ENCODE measurements around the gene SCAPER. TPM values are rescaled to one million over a fixed set of nuclear protein-coding genes. Genes with fewer than 3 reads are reported as not detected.
"Not testable (repeated sequence)": the region's sequence is repeated elsewhere in the genome, so short reads cannot be mapped to it uniquely, and the experiment has no call there.

SCAPER gene
- total RNA-seq, 2 experiments from 2014 or later, result 18.6 to 19.8 TPM

DNA sequence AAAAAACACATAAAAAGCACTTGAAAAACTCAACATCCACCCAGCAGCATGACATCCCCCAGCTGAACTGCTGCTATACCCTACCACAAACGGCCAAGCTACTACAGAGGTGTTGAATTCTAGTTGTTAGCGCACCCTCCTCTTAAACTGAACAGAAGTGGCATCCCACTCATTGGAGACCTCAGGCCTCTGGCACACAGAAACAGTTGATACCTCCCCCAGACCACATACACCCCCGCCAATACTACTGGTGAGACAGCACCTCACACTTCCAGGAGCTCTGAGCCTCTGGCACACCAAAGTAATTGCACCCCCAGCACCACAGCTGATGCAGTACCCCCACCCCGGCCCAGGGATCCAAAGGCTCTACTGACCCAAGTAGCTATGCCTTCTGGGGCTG is 190.2 kb downstream of the SCAPER start:
- ChIA-PET POLR2A (no interaction called here), CTCF (no interaction called here)

DNA sequence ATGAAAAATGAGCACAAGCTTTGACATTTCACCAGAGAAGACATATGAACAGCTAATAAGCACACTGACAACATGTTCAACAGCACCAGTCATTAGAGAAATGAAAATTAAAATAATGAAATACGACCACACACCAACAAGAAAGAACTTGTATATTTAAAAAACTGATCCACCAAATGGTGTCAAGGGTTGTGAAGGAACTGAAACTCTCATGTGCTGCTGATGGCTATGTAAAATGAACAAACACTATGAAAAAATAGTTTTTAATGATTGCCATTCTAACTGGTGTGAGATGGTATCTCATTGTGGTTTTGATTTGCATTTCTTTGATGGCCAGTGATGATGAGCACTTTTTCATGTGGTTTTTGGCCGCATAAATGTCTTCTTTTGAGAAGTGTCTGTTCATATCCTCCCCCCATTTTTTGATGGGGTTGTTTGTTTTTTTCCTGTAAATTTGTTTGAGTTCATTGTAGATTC is 193.8 kb downstream of the SCAPER start:
- CTCF ChIA-PET, result no interaction called here

DNA sequence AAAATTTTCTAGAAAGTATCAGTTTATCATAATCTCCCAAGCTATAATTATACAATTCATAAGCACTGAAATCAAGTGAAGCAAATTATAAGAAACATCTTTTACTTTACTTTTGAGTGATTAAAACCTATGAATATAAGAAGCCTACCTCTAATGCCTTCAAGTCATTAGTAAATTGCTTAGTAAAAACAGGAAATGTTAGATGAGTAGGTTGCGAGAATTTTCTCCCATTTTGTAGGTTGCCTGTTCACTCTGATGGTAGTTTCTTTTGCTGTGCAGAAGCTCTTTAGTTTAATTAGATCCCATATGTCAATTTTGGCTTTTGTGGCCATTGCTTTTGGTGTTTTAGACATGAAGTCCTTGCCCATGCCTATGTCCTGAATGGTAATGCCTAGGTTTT is 201.1 kb downstream of the SCAPER start:
- CTCF ChIA-PET, POLR2A ChIA-PET: not testable (repeated sequence)

More for the DNA sequence above, 193.8 kb downstream of the SCAPER start:
- POLR2A ChIA-PET, result no interaction called here

DNA sequence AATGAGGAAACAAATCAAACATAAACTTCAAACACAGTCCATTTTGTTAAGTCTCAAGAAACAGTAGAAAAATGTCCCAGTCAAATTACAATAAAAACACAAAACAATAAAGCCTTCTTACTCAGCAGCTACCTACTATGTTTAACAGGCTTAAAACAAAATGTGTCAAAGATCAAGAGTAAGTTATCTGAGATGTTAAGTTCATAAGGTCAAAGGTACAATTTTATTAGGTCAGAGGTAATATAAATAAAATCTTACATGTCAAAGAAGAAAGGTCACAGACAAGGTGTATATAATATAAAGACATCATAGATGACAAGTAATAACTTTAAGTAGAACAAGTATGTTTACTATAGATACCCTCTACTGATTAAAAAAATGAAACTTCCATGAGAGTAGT is 208.3 kb downstream of the SCAPER start:
- CTCF ChIA-PET, result no interaction called here

GRCh38 chr15:76692546-76692945 is 212.6 kb downstream of the SCAPER start:
- POLR2A ChIA-PET, CTCF ChIA-PET: not testable (repeated sequence)

More for the DNA sequence above, 208.3 kb downstream of the SCAPER start:
- POLR2A ChIA-PET, result no interaction called here

- CTCF ChIA-PET, POLR2A ChIA-PET: not testable (repeated sequence)
Observed at GRCh38 chr15:76687592-76687991, 217.5 kb downstream of the SCAPER start.

DNA sequence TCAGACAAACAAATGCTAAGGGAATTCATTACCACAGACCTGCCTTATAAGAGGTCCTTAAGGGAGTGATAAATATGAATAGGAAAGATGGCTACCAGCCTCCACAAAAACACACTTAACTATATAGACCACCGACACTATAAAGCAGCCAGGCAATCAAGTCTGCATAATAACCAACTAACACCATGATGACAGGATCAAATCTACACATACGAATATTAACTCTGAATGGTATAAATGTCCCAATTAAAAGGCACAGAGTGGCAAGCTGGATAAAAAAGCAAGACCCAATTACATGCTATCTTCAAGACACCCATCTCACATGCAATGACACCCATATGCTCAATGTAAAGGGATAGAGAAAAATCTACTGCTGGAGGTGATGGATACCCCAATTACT is 221.1 kb downstream of the SCAPER start:
- ChIA-PET CTCF (no interaction called here), POLR2A (no interaction called here)

- ChIA-PET POLR2A (no interaction called here), CTCF (no interaction called here)
Observed at GRCh38 chr15:76682833-76683232, 222.3 kb downstream of the SCAPER start.

- CTCF ChIA-PET, result no interaction called here
- POLR2A ChIA-PET, result interaction anchor here (0.5 kb wide), 1 partner anchor 234 kb away, joined by 3 read pairs; no protein-coding TSS in a partner anchor
Observed at GRCh38 chr15:76682259-76682658, 222.9 kb downstream of the SCAPER start.

DNA sequence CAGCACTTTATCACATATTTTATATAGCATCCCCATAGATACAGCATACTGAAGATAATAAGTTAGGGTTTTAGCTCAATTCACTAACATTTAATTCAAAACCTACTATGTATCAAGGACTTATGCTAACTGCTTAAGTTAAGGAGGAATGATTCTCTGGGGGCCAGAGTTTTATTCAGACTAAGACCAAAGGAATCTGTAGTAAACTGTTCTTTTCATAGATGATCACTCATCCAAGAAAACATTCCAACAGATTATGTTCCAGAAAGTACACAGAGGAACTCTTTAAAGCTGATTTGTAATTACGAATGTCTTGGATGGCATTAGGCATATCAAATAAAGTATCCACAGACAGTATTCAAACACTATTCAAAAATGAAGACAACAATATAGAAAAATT is 226.4 kb downstream of the SCAPER start:
- ChIA-PET CTCF (no interaction called here), POLR2A (no interaction called here)

DNA sequence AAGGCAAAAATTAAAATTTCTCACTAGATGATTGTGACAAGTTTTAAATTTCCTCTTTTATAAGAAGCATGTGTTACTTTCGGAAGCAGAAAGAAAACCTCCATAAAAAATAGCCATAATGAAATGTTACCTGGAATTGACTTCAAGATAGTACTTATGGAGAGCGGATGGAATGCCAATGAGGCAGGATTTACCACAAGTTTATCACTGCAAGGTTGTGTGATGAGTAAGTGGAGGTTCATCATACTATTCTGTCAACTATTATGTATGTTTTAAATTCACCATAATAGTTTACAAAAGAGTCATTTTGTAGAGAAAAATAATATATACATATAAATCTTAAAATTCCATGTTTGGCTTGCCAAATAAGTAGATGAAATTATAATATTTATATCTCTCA is 230.3 kb downstream of the SCAPER start:
- POLR2A ChIA-PET, result no interaction called here
- CTCF ChIA-PET, result no interaction called here

DNA sequence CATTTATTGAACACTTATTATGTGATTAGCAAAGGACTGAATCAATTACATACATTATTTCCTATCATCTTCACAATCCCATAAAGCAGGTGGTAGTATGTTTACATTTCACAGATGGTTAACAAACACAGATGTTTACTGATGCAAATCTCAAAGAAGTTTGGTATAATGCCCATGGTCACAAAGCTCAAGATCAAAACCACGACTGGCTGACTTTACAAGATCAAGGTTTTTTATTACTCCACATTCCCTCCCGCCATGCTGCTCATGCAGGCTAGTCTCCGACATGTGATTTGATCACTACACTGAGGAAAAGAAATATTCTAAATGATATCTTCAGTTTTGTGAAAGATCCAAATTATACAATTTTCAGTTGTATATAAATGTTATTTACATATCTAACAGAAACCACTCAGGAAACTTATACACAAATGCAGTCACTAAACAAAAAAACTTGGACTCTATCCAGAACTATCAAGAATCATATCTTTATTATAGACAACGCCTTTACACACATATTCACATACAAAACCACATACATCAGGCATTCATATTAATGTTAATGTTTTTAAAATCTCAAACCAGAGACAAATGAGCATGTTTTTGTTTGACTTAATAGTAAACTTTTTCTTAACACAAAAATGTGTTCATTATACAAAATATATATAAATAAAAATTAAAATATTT is 235.5 kb downstream of the SCAPER start:
- ChIA-PET CTCF (no interaction called here), POLR2A (no interaction called here)

- ChIA-PET CTCF (no interaction called here), POLR2A (no interaction called here)
Observed at GRCh38 chr15:76668900-76669299, 236.2 kb downstream of the SCAPER start.

GRCh38 chr15:76667943-76668715 is 237.0 kb downstream of the SCAPER start:
- ChIA-PET CTCF (no interaction called here), POLR2A (no interaction called here)

- CTCF ChIA-PET, result no interaction called here
- POLR2A ChIA-PET, result no interaction called here
Observed at GRCh38 chr15:76664895-76665294, 240.2 kb downstream of the SCAPER start.

DNA sequence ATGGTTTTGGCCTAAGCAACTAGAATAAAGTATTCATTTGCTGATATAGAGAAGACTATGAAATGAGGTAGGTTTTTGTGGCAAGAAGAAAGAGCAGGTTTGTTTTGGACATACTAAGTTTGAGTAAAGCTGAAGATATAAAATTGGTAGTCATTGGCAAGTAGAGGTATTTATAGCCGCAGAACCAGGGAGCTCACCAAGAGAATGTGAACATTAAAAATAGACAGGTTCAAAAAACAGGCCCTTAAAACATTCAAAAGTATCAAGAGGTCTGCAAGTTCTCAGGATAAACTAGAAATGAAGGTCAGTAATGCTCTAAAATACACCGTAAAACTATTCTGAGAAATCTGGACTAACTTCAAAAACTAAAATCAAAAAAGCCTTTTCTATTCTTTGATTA is 240.7 kb downstream of the SCAPER start:
- ChIA-PET POLR2A (no interaction called here), CTCF (no interaction called here)

- POLR2A ChIA-PET, result no interaction called here
- CTCF ChIA-PET, result no interaction called here
Observed at GRCh38 chr15:76663529-76663928, 241.6 kb downstream of the SCAPER start.

GRCh38 chr15:76648732-76649444 is 256.3 kb downstream of the SCAPER start:
- ChIA-PET CTCF (no interaction called here), POLR2A (no interaction called here)

DNA sequence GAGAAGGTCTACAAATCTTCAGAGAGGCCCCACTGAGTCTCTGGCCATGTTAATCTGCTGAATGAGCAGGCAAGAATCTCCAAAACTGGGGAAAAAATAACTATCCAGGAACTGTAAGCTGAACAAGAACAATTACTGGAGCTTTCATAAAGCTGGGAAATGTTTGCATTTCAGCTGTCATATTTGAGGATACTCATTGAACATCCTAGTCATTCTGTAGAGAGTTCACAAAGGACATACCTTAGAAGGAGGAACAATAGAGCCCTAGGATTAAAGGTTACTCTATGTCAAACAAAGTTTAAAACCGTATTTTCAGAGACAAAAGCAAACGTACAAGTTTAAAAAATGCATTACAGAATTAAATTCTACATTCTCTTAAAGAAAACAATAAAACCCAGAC is 257.5 kb downstream of the SCAPER start:
- ChIA-PET CTCF (no interaction called here), POLR2A (no interaction called here)

DNA sequence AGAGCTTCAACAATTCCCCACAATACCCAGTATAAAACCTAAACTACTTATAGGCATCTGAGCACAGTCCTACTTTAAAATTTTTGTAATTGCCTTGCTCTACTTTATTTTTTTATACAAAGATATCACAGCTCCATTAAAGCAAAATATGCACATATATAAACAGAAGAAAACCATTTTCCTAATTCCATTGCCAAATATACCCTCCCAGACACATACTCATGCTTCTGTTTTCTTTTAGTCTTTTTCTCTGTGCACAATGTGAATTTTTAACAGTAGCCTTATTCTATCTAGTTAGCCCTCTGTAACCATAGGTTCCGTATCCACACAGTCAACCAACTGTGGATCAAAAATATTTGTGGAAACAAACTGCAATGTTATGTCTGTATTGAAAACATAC is 260.5 kb downstream of the SCAPER start:
- CTCF ChIA-PET, result no interaction called here
- POLR2A ChIA-PET, result no interaction called here

DNA sequence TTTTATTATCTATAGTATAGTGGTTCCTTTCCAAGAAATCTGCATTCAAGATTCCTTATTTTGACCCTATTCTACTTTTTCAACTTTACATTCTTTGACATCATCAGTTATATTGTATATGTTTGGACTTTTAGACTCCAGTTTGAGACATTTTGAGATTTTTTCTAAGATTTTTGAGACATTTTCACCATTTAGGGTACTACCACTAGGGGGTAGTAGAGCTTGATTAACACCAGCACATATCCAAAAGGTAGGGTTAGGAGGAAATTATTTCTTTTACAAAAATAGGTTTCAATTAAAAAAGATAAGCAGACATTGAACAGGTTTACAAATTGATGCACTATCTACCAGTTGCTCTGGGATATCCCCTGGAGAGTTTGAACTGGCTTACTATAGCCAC is 262.5 kb downstream of the SCAPER start:
- ChIA-PET POLR2A (interaction anchor here (0.6 kb wide), 1 partner anchor 290 kb away, joined by 3 read pairs; no protein-coding TSS in a partner anchor), CTCF (interaction anchor here (0.7 kb wide), 1 partner anchor 260 kb away, joined by 3 read pairs; no protein-coding TSS in a partner anchor)
